GM18526 (cell line): Measurements from ENCODE around the gene CENPO.
A peak's percentile ranks its signal among the peaks of the same experiment; 100 is the strongest.

ENCODE experiments used
- POLR2A ChIP-seq: IDR thresholded peaks from 3 replicates; pipeline ENCODE4 v1.6.1; 2011; ENCODE audit not compliant: insufficient read length; ENCODE audit errors: extremely low read depth

CENPO gene, protein sequence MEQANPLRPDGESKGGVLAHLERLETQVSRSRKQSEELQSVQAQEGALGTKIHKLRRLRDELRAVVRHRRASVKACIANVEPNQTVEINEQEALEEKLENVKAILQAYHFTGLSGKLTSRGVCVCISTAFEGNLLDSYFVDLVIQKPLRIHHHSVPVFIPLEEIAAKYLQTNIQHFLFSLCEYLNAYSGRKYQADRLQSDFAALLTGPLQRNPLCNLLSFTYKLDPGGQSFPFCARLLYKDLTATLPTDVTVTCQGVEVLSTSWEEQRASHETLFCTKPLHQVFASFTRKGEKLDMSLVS

DNA sequence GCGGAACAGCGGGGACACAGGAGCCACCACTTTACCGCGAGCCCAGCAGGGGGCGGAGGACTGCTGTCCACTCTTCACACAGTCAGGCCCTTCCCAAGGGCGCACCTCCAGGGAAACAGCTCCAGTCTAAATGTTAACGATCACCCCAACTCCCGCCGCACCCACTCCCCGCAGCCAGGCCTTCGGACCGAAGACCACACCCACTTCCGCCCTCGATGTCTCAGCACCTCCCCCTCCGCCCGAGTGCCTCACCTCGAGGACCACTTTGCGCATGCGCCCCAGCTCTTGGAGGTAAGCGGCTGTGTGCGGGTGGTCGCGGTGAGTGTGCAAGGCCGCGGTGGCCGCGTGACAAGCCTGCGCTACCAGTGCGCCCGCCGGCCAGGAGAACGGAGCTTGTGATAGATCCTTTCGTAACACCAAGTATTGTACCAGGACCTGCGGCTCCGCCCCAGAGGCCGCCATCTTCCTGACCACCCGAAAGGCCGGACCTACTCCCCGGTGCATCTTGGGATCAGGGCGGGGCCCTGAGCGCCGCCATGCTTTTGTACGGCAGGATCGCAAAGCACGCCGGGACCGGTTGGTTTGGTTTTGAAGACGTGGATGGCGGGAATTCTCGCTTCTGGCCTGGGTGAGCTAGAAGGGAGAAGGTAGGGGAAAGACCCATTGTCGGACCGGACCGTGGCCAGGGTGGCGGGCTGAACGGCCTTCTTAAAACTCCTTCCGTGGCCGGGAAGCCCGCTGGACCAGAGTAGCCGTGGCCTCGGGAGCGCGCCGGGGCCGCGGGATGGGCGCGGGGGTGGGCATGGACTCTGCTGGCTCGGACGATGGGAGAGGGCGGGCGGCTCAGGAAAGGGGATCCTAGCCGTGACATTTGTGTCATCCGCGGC lies at the start of gene CENPO, which contains the start of gene PTRHD1:
CENPO (plus strand) TSS at position 552 of the 887 bp plus-strand sequence. CDS start 495 bp downstream, outside the sequence.
PTRHD1 (minus strand) TSS at position 518 of the 887 bp plus-strand sequence; CDS start at position 504, 14 bp downstream.
- TF ChIP-seq POLR2A: peak; percentile 72

- TF ChIP-seq POLR2A: no peak
Measured at GRCh38 chr2:24743924-24744323, 49.3 kb upstream of the CENPO start.

GRCh38 chr2:24744356-24744755 lies 48.9 kb upstream of the CENPO start:
- no peak for TF ChIP-seq POLR2A

GRCh38 chr2:24745825-24746224 lies 47.4 kb upstream of the CENPO start:
- TF ChIP-seq POLR2A: no peak

DNA sequence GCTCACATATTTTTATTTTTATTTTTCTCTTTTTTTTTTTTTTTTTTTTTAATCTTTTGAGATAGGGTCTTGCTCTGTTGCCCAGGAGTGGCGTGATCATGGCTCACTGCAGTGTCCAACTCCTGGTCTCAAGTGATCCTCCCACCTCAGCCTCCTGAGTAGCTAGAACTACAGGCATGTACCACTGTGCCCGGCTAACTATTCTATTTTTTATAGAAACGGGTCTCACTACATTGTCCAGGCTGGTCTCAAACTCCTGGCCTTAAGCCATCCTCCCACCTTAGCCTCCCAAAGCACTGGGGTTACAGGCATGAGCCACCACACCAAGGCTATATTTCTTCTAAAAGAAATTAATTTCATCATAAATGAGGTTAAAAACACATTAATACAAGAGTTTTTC lies 45.9 kb upstream of the CENPO start:
- no peak for TF ChIP-seq POLR2A

DNA sequence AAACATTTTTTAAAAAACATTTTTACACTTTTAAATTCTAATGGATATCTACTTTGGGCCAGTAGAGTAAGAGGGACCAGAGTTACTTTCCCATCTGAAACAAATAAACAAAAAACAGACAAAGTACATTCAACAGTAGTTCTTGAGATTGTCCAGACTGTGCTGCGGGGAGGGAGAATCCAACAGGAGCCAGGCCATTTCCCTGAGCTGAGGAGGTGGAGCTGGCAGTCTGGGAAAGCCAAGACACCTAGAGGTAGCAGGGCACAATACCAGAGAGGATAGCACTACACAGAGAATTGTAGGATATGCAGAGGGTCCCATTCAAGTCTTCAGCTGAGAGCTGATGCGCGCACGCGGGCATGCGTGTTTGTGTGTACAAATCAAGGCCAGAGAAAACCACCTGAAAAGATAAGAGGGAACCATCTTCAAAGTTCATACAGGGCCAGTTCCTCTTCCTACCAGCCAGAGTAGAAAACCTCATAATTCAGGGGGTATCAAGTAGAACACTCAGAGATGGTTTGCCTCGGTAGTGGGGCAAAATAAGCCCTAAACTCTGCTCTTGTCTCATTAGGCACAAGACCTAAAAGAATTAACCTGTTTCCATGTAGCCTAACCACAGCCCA lies 44.0 kb upstream of the CENPO start:
- no peak for TF ChIP-seq POLR2A

DNA sequence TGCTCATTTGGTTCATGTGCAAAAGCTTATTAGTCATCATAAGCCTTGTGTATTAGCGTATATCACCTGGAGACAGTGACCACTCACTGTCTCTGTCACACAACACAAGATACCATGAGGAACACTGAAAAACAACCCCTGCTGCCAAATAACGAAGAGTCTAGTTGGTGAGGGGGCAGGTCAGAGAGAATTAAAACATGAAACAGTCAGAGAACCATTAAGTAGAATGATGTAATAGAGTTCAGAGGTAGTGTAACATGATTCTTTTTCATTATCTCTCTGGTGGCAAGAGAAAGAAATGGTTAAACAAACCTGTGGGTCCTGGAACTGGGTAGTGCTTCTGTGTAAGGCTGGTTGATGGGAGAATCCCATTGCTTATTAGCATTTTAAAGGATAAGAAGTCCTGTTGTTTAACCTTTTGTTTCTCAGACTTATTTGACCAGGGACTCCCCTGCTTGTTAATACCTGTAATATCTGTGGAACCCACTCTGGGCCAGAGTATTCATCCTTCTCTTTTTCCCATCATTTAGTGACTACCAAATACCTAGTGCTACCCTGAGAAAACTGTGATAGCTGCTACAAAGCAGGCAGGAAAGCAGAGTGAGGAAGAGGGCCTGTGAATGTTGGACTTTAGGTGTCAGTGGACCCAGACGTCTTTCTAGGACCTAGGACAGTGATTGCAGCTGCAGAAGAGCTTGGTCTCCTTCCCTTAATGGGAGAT lies 38.1 kb upstream of the CENPO start:
- TF ChIP-seq POLR2A: no peak

DNA sequence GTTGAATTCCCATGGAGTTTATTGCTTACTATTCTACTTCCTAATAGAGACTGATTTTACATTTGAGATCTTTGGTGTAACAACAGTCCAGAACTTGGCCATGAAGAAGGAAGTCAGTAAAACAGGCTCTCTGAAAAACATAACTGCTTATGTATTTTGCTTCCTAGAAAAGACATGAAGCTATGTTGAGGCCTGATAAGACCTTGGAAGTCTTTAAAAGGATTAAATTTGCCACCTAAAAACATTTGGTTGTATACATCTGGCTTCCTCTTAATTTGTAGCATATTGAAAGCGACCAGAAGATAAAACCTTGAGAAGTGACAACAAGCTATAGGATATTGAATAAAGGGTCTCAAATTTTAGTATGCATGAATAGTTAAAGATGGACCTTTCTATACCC lies 36.4 kb upstream of the CENPO start:
- no peak for TF ChIP-seq POLR2A

DNA sequence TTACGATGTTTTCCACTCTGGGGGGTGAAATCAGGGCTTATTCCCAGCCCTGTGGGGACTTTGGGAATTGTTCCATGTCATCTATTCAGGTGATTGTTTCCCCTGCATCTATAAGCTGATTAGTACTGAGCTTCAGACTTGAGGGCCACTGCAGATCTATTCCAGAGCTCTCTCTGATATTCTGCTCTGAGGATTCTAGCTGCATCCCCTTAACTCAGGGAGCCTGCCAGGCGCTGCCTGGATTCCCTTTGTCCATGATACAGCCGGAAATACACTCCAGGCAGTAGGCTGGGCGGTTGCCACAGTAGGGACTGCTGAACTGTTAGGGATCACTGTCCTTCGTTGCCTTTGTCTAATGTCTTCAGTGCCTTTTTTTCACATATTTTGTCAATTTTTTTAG lies 31.4 kb upstream of the CENPO start:
- TF ChIP-seq POLR2A: no peak

- no peak for TF ChIP-seq POLR2A
Measured at GRCh38 chr2:24762518-24762917, 30.7 kb upstream of the CENPO start.

DNA sequence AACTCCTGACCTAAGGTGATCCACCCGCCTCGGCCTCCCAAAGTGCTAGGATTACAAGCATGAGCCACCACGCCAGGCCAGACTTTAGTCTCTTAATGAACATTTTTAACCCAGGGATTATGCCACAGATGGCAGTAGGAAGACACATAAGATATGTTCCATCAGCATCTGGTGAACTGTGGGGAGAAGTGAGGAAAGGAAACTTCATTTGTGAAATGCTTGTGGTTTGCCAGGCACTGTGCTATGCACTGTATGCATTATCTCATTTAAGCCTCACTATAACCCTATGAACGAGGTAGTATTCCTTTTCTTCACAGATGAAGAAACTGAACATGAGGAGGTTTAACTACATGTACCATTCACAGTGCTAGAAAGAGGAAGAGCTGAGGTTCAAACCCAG lies 29.4 kb upstream of the CENPO start:
- TF ChIP-seq POLR2A: no peak

GRCh38 chr2:24766609-24767008 lies 26.6 kb upstream of the CENPO start:
- no peak for TF ChIP-seq POLR2A

DNA sequence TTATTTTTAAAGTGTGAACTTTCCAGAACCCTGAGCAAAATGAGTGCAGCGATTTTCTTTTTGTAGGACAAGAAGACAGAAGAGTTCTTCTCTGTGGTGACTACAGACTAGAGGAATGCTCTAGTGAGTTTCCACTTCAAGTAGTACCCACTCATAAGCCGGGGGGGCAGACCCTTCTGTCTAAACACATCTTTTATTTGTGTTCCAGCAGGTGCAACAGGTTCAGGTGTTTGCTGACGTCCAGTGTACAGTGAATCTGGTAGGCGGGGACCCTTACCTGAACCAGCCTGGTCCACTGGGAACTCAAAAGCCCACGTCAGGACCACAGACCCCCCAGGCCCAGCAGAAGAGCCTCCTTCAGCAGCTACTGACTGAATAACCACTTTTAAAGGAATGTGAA lies 25.2 kb upstream of the CENPO start:
- TF ChIP-seq POLR2A: no peak

GRCh38 chr2:24768601-24769000 lies 24.6 kb upstream of the CENPO start:
- TF ChIP-seq POLR2A: no peak

GRCh38 chr2:24771061-24771460 lies 22.2 kb upstream of the CENPO start:
- TF ChIP-seq POLR2A: no peak
